GM19240 (cell line): ENCODE data around the gene ADCY9.

Experiments used
- DNase-seq: peaks from one replicate; pipeline ENCODE4 v3.0.0; 2011; ENCODE audit warnings: low spot score; ENCODE audit not compliant: insufficient read length

ADCY9 gene

GRCh38 chr16:3920206-3920605, 196.0 kb downstream of the ADCY9 start:
- no peak for DNase-seq

DNA sequence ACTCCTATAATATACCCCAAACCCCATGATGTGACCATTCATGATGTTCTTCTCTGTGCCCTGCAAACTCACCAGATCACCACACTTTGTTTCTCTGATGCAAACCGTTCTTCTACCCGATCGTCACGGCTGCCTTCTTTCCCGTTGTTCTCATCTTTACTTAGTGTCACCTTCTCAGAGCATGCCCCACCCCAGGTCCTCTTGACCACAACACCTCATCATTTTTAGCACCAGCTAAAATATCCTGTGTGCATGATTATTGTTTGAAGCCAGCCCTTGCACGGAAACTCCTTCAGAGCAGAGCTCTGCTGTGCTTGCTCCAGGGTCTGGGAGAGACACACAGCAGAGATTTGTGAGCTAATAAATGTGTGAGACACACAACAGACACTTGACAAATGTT, 196.8 kb downstream of the ADCY9 start:
- DNase-seq = no peak

DNA sequence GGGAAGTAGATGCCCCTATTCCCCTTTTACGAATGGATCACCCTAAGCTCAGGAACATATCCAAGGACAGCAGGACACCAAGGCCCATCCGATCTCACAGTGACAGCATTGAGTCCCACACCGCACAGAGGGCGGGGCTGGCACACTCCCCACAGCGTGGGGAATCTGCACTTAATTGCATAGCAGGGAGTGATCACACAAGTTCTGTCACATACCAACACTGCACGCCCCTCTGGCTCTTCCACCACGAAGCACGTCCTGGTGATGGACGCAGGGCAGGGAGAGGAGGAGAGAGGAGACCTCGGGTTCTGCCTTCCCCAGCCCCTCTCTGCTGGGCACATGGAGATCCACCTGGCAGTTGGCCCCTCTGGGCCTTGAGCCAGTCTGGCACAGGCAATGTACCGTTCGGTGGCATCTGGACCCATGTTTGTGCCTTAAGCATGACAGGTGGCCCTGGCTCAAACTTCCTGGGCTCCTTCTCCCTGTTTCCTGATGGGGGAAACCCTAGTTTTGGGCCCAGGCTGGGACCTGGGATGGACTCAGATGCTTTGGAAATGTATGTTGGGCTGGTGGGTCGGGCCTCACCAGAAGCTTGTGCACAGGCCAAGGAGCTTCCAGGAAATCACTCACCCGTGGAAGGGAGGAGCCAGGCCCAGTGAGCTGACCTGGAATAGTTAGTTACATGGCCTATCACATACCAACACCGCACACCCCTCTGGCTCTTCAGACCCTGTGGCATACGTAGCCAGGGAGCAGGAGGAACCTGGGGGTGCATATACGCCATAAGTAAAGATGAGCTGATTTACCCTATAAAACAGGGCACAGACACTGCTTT, 200.6 kb downstream of the ADCY9 start:
- DNase-seq = no peak

DNA sequence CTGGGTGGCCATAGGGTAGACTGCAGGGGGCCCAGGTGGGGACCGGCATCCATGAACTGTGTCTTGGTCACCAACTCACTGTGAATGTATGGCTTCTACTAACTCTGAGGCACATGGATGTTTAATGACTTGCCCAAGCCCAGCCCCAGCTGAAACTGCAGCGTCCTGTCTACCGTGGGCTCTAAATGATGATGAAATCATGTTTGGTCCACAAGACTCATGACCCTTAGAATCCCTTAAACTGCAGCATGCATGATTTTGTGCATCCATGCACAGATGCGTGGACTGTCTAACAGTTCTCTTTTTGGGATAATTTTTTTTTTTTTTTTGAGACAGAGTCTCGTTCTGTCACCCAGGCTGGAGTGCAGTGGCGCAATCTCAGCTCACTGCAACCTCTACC, 203.3 kb downstream of the ADCY9 start:
- DNase-seq = no peak
